ENCODE results near the gene CSF2.

CSF2 gene

GRCh38 chr5:132074772-132075718, 1.5 kb downstream of the CSF2 start:
- no peak for DNase-seq (ENCODE audit: low spot score)
- Histone ChIP-seq H3K27ac (no peak overlapping the region), H3K4me3 (no peak overlapping the region)
- TF ChIP-seq CTCF (IDR thresholded peaks at IDR 0.05) = no peak

GRCh38 chr5:132075719-132076077, 2.1 kb downstream of the CSF2 start:
- no peak for DNase-seq (ENCODE audit: low spot score)
- H3K27ac ChIP-seq = no peak overlapping the region
- H3K4me3 ChIP-seq = no peak overlapping the region
- TF ChIP-seq CTCF (IDR thresholded peaks at IDR 0.05) = no peak

GRCh38 chr5:132076202-132076830, 2.7 kb downstream of the CSF2 start:
- no peak for DNase-seq (ENCODE audit: low spot score)
- no peak for TF ChIP-seq CTCF (IDR thresholded peaks at IDR 0.05)
- Histone ChIP-seq H3K4me3 (no peak overlapping the region), H3K27ac (no peak overlapping the region)

GRCh38 chr5:132076983-132077382, 3.4 kb downstream of the CSF2 start:
- H3K4me3 ChIP-seq = no peak overlapping the region
- TF ChIP-seq CTCF (IDR thresholded peaks at IDR 0.05) = no peak

GRCh38 chr5:132079081-132079480, 5.5 kb downstream of the CSF2 start:
- no peak for TF ChIP-seq CTCF (IDR thresholded peaks at IDR 0.05)
- H3K27ac ChIP-seq = no peak overlapping the region
- H3K4me3 ChIP-seq = no peak overlapping the region
- no peak for DNase-seq (ENCODE audit: low spot score)

More at GRCh38 chr5:132076983-132077382, 3.4 kb downstream of the CSF2 start:
- no peak overlapping the region for H3K27ac ChIP-seq
- DNase-seq (ENCODE audit: low spot score) = no peak

GRCh38 chr5:132079619-132080018, 6.0 kb downstream of the CSF2 start:
- TF ChIP-seq CTCF (IDR thresholded peaks at IDR 0.05) = no peak
- no peak overlapping the region for H3K27ac ChIP-seq
- no peak for DNase-seq (ENCODE audit: low spot score)

More at GRCh38 chr5:132079619-132080018, 6.0 kb downstream of the CSF2 start:
- no peak overlapping the region for H3K4me3 ChIP-seq
